Dermis blood vessel endothelial cell (primary cell): ENCODE measurements around the gene C14orf180. TPM values are rescaled to one million over a fixed set of nuclear protein-coding genes. Genes with fewer than 3 reads are reported as not detected.
"Not testable (repeated sequence)": the region's sequence is repeated elsewhere in the genome, so short reads cannot be mapped to it uniquely, and the experiment has no call there.

Experiments used
- DNase-seq: peaks from one replicate; pipeline ENCODE4 v3.0.0; 2010
- total RNA-seq: library from RNA; depleted of rRNA; stranded (reverse); fragments of >200 nt; gene quantifications from 2 replicates; pipeline ENCODE4 v1.2.3, GENCODE V29; 2014

The C14orf180 gene
- total RNA-seq, 1 donor from 2014 or later, result not detected

DNA sequence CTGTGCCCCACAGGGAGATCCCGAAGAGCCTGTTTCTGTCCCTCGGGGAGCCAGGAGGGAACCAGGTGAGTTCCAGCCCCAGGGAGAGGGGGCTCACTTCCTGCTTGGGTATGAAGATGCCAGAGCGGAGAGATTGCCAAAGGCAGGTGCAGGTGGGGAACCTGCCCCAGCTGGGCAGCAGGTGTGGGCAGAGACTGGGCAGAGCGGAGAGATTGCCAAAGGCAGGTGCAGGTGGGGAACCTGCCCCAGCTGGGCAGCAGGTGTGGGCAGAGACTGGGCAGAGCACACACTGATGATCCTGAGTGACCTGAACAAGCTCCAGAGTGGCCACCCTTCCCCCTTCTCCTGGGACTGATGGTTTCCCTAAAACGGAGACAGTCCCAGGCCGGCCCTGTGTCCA is 375 bp downstream of the C14orf180 start:
- DNase-seq, result not testable (repeated sequence)

- no peak for DNase-seq
Measured at GRCh38 chr14:104580961-104581360, 1.4 kb downstream of the C14orf180 start.

- DNase-seq, result no peak
Measured at GRCh38 chr14:104581521-104581920, 2.0 kb downstream of the C14orf180 start.

DNA sequence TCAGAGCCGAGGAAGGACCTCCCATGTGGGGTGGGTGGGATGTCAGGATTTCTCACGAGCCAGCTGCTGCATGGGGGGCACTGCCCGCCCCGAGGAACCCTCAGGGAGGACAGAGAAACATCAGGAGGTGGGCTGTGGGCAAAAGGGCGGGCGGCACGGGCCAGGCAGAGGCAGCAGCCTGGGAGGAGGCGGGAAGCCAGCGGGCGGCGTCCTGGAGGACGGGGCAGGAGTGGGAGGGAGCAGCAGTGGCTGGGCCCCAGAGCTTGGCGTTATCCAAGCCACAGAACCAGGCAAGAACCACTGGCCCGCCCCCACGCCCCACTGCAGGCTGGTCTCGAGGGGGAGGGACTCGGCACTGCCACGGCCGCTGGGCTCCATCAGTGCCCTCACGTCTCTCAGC is 2.4 kb downstream of the C14orf180 start:
- DNase-seq, result no peak

- DNase-seq, result no peak
Measured at GRCh38 chr14:104582662-104583061, 3.1 kb downstream of the C14orf180 start.

DNA sequence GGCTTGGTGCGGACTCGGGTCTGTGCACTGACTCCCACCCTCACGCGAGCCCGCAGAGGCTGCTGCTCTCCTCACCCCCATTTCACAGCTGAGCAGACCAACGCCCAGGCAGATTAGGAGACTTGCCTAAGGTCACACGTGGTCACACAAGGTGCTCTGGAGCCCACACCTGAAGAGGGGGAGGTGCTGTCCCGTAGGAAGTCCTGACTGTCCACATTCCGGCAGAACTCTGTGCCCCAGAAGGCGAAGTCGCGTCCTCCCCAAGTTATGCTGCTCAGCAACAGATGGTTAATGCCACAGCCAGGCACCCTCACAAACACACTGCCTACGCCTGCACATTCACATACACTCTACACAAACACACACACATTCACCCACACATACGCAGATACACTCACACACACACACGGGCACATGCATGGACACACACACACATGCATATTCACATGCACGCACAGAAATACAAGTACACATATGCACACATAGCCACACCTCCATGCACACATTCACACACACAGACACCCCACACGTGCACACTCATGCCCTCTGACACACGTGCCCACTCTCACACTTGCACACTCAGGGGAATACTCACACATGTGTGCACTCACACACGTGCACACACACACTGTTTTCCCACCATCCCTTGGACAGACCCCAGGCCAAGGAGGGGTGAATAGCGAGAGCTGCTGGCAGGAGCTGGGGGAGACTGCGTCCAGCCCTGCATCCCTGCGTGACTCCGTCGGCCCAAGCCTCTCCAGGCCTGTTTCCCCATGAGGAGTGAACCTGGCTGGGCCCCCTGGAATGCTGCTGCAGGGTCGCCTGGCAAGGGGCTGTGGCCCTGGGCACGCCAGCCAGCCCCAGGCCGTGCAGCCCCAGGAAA is 4.1 kb downstream of the C14orf180 start:
- no peak for DNase-seq

GRCh38 chr14:104584557-104584956 is 5.0 kb downstream of the C14orf180 start:
- no peak for DNase-seq

DNA sequence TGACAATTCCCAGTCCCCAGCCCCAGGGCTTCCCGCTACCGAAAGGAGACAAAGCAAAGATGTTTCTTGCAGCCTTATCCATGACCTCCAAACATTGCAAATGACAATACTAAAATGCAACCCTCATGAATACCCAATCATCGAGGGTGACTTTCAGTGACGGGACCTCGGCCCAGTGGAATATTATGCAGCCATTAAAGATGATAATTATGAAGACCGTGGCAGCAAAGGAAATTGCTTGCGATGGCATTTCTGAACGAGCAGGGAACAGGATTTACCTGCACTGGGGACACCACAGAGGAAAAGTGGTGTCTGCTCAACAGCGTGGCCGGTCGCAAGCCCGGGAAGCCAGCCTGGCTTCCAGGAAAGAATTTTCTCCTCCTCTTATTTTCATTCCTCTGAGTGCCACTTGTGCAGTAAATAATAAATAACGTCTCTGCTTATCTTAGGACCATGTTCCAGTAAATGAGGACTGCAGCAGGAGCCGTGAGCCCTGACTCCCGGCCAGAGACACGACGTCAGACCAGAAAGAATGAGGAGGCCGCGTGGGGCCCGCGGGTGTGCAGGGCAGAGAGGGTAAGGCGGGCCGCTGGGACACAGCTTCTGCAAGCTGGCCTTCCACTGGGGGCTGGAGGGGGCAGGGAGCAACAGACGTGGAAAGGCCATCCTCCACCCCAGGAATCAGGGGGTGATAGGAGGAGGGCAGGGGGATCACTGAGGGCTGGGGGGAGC is 6.6 kb downstream of the C14orf180 start:
- DNase-seq, result no peak

DNA sequence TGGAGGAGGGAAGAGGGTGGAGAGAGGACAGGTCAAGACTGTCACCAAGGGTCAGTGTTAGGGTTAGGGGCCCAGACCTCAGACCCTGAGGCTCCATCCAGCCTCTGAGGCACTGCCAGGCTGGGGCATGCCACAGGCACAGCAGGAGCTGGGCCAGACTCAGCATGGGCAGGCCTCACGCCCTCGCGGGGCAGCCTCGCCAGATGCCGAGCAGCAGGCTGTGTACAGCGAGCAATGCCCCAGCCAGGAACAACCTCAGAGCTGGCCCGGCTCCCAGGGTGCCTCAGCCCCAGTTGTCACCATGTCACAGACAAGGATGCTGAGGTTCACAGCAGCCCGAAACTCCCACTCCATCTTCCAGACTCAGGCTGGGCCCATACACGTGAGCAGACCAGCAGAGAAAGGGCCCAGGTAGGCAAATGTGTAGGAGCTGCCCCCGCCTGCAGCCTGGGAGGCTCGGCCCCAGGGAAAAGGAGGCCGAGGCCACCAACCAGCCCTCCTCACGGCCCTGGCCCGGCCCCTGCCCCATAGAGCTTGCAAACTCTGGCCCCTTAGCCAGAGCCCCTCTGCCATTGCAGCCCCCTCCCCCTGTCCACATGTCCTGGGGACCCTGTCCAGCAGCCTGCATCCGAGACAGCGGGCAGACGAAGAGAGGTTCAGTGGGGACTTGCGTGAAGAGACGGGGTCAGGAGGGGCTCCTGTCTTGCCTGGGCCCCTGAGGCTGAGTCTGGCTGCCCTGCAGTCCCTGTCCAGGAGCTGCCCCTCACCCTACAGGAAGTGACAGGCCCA is 7.5 kb downstream of the C14orf180 start:
- no peak for DNase-seq

DNA sequence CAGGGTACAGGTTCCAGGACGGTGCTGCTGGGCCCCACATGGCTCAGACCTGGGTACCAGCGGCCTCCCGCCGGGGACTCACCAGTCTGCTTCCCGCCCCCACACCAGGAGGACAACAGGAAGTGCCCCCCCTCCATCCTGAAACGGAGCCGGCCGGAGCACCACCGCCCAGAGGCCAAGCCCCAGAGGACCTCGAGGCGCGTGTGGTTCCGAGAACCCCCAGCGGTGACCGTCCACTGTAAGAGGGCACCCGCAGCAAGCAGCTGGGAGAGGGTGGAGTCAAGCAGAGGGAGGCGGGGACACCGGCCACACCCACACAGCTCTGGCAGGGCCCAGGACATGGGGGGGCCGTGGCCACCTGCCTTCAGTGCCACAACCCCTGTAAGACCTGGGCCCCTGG is 8.1 kb downstream of the C14orf180 start:
- DNase-seq, result no peak

- no peak for DNase-seq
Measured at GRCh38 chr14:104588066-104588857, 8.7 kb downstream of the C14orf180 start.

- no peak for DNase-seq
Measured at GRCh38 chr14:104589338-104590195, 10.0 kb downstream of the C14orf180 start.

- no peak for DNase-seq
Measured at GRCh38 chr14:104590240-104590965, 10.8 kb downstream of the C14orf180 start.

DNA sequence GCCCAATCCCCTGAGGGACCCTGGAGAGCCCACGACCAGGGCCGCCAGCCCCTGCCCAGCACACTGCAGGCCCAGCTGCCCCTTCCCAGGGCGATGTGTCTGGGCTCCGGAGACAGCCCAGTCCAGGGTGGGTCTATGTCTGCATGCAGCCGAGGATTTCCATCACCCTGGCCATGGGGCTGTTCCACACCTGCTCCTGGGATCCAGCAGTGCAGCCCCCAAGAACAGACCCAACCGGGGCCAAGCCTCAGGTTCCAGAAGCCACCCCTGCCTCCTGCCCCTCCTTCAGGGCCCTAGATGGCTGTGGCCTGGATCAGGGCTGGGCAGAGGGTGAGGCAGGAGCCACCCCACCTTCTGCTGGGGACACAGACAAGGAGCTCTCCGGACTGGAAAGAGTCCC is 11.5 kb downstream of the C14orf180 start:
- no peak for DNase-seq

GRCh38 chr14:104591506-104592291 is 12.1 kb downstream of the C14orf180 start:
- no peak for DNase-seq

DNA sequence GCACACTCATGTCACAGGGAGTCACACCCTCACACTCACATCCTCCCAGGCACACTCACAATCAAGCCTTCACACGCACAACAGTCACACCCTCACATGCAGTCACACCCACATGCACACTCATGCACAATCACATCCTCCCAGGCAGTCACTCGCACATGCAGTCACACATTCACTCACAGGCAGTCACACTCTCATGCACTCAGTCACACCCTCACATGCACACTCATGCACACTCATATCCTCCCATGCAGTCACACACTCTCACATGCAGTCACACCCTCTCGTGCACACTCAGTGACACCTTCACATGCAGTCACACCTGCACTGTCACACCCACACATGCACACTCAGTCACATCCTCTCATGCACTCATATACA is 12.7 kb downstream of the C14orf180 start:
- DNase-seq, result no peak

DNA sequence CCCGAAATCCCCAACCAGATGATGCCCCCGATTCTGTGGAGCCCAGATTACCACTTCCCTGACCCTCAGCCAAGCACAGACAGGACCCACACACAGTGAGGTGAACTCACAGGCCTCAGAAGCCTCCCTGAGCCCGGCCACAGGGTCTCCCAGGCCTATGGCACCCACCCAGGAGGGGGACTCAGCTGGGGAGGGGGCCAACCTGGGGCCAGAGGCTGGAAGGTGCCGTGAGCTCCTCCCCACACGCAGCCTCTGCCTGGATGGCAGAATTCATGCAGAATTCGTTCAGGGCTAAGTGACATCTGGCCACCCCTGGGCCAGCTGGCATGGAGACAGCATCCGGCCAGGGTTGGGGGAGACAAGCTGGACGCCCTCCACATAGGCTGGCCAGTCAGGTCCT is 13.2 kb downstream of the C14orf180 start:
- DNase-seq, result no peak

GRCh38 chr14:104593241-104593701 is 13.7 kb downstream of the C14orf180 start:
- DNase-seq, result no peak

DNA sequence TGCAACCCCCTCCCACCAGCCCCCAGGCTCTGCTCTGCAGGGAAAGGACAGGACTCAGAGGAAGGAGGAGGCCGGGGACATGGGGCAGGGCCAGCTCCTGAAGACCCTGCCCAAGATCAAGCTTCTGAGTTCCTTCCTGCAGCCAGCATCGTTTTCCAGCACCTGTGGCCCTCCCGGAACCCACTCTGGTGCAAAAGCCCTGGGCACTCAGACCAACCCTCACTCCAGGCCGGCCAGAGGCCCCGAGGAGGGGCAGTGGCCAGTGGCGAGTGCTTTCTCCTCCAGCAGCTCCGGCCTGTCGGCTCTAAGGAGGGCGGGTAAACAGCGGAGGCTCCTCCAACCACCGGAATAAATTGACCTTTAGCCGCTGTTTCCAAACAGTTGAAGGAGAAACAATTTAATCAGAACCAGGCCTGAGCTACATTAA is 14.2 kb downstream of the C14orf180 start:
- DNase-seq, result no peak
